GM12892 (cell line): ENCODE measurements around the gene SLC6A3.

Experiments used
- POLR2A ChIP-seq: IDR thresholded peaks from 2 replicates; pipeline ENCODE4 v1.6.1; 2011; ENCODE audit warnings: low read depth, low read length, control low read depth
- POLR2AphosphoS5 ChIP-seq: IDR thresholded peaks from 2 replicates; pipeline ENCODE4 v1.6.1; 2011; ENCODE audit warnings: low read depth, low read length, control low read depth
- TAF1 ChIP-seq: IDR thresholded peaks from 2 replicates; pipeline ENCODE4 v1.6.1; 2011; ENCODE audit warnings: low read depth, mild to moderate bottlenecking, control low read depth, low read length, borderline replicate concordance

GRCh38 chr5:1412621-1413020, 32.6 kb downstream of the SLC6A3 start:
- TF ChIP-seq POLR2A (no peak), POLR2AphosphoS5 (no peak), TAF1 (no peak)
